Testis (tissue), 3 donors: ENCODE results near the gene AAK1. TPM values are rescaled to one million over a fixed set of nuclear protein-coding genes. Genes with fewer than 3 reads are reported as not detected.

Source experiments
- DNase-seq: peaks from one replicate; pipeline ENCODE4 v3.0.0-alpha.2; 2019
- H3K27ac ChIP-seq, 2 donors: fragments of 200-600 bp; sonication (generic); one replicate each; pipeline ENCODE4 v1.5.1; 2019
- H3K27me3 ChIP-seq: fragments of 200-600 bp; sonication (generic); one replicate; pipeline ENCODE4 v1.5.1; 2019
- H3K36me3 ChIP-seq: fragments of 200-600 bp; sonication (generic); one replicate; pipeline ENCODE4 v1.5.1; 2017; ENCODE audit warnings: low read depth; ENCODE audit errors: missing control alignments
- H3K4me1 ChIP-seq: fragments of 200-600 bp; sonication (generic); one replicate; pipeline ENCODE4 v1.5.1; 2019
- H3K4me3 ChIP-seq, 2 donors: fragments of 200-600 bp; sonication (generic); one replicate each; pipeline ENCODE4 v1.5.1; 2017 to 2019
- H3K9me3 ChIP-seq: fragments of 200-600 bp; sonication (generic); one replicate; pipeline ENCODE4 v1.5.1; 2017
- CTCF ChIP-seq, 3 experiments: fragments of 450-650 bp in 2 of 3; fragments of 200-600 bp in 1 of 3; sonication (generic) in 1 of 3; IDR thresholded peaks; one replicate each; pipeline ENCODE4 v1.5.1; 2016 to 2019; ENCODE audit warnings: antibody characterized with exemption in 3 of 3, mild to moderate bottlenecking in 2 of 3, moderate library complexity in 1 of 3
- POLR2A ChIP-seq: fragments of 450-650 bp; IDR thresholded peaks from one replicate; pipeline ENCODE4 v1.6.1; 2017; ENCODE audit warnings: antibody characterized with exemption, mild to moderate bottlenecking, moderate library complexity
- WGBS, 2 donors: methylation state at CpG; one replicate each; pipeline ENCODE4 v1.1.5; 2018; 5-methylcytosine and 5-hydroxymethylcytosine counted together
- intact Hi-C: fragments of 100-400 bp; cut with DNase I; formaldehyde crosslinking; loops from one replicate; pipeline ENCODE4 v1.15.1; 2023; ENCODE audit warnings: low total_unique reads
- polyA plus RNA-seq: library from polyadenylated mRNA; stranded (reverse); fragments of 350-450 nt; fragmentation: Illumina TruSeq; extraction: RNeasy Lipid Tissue Mini Kit (QIAGEN cat#74804); gene quantifications from one replicate; pipeline ENCODE4 v1.2.3, GENCODE V29; 2014; ENCODE audit warnings: low read depth, low replicate concordance; ENCODE audit not compliant: insufficient read depth
- total RNA-seq, 2 donors: library from RNA; depleted of rRNA; stranded (reverse); fragments of >200 nt; gene quantifications; one replicate each; pipeline ENCODE4 v1.2.3, GENCODE V29; 2016

AAK1 gene
- total and polyA plus RNA-seq, 3 donors from 2014 or later: 20.3 to 62.1 (median 47.9) TPM

GRCh38 chr2:69638630-69639029 is 4.9 kb downstream of the AAK1 start:
- H3K4me1 ChIP-seq: peaks cover 16% of the 10 kb centered on the region
- H3K36me3 ChIP-seq: no peaks in the 10 kb centered on the region
- H3K27me3 ChIP-seq: no peaks in the 10 kb centered on the region
- 97% methylated on average over 3 of the region's 3 CpGs for WGBS, 2 donors
- no peak overlapping the region for H3K27ac ChIP-seq
- DNase-seq: no peak
- H3K4me3 ChIP-seq: no peak overlapping the region
- no peaks in the 10 kb centered on the region for H3K9me3 ChIP-seq
- intact Hi-C loops: no loop called here
- TF ChIP-seq POLR2A: no peak
- no peak for TF ChIP-seq CTCF (IDR thresholded peaks at IDR 0.05)

DNA sequence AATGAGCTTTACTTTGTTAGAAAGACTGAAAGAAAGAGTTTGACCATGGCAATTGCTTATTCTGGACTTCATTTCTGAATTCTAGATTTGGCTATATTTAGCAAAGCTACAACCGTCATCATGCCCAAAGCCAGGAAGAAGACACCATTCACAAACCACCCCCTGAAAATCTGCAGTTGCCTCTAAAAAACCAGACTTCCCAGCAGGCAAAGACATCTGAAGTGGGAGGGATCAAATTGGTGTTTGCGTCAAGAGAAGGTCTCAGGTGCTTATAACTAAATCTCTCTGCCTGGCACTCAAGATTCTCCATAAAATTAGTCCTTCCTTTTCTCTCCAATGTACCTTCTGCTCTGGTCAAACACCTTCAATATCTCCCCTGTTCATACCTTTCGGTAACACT is 5.6 kb downstream of the AAK1 start:
- H3K36me3 ChIP-seq: no peaks in the 10 kb centered on the region
- no peaks in the 10 kb centered on the region for H3K9me3 ChIP-seq
- H3K27ac ChIP-seq: no peak overlapping the region
- peaks cover 16% of the 10 kb centered on the region for H3K4me1 ChIP-seq
- intact Hi-C loops: no loop called here
- WGBS, 2 donors: 89 to 95% methylated on average over 3 of the region's 3 CpGs
- no peak overlapping the region for H3K4me3 ChIP-seq
- DNase-seq: no peak
- H3K27me3 ChIP-seq: no peaks in the 10 kb centered on the region
- TF ChIP-seq CTCF (IDR thresholded peaks at IDR 0.05) (no peak), POLR2A (no peak)

DNA sequence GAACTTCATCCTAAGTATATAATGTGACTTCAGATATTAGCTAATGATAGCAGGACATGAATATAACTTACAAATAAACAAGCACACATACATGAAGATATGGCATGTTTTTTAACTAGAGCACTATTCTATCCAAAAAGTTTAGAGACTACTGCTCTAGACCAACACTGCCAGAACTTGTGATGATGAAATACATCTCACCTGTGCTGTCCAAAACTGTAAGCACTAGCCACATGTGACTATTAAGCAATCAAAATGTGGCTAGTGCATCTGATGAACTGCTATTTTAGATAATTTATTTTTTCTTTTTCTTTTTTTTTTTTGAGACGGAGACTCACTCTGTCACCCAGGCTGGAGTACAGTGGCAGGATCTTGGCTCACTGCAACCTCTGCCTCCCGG is 7.1 kb downstream of the AAK1 start:
- intact Hi-C loops: no loop called here
- H3K4me1 ChIP-seq: peaks cover 4% of the 10 kb centered on the region
- no peaks in the 10 kb centered on the region for H3K9me3 ChIP-seq
- no peak overlapping the region for H3K27ac ChIP-seq
- no peaks in the 10 kb centered on the region for H3K36me3 ChIP-seq
- DNase-seq: no peak
- no peak overlapping the region for H3K4me3 ChIP-seq
- no peak for TF ChIP-seq CTCF (IDR thresholded peaks at IDR 0.05)
- no peak for TF ChIP-seq POLR2A
- no peaks in the 10 kb centered on the region for H3K27me3 ChIP-seq
- 93 to 98% methylated on average over 2 of the region's 2 CpGs for WGBS, 2 donors

- Histone ChIP-seq H3K9me3 (no peaks in the 10 kb centered on the region), H3K27ac (no peak overlapping the region), H3K36me3 (no peaks in the 10 kb centered on the region), H3K27me3 (no peaks in the 10 kb centered on the region), H3K4me1 (no peaks in the 10 kb centered on the region), H3K4me3 (no peak overlapping the region)
- TF ChIP-seq POLR2A (no peak), CTCF (IDR thresholded peaks at IDR 0.05) (no peak)
- 90 to 91% methylated on average over 3 of the region's 3 CpGs for WGBS, 2 donors
- intact Hi-C loops: no loop called here
- no peak for DNase-seq
These were observed 8.1 kb downstream of the AAK1 start for GRCh38 chr2:69635432-69635831.

- H3K4me1 ChIP-seq: no peaks in the 10 kb centered on the region
- intact Hi-C loops: no loop called here
- no peaks in the 10 kb centered on the region for H3K9me3 ChIP-seq
- H3K4me3 ChIP-seq: no peak overlapping the region
- DNase-seq: no peak
- no peaks in the 10 kb centered on the region for H3K36me3 ChIP-seq
- no peak for TF ChIP-seq POLR2A
- TF ChIP-seq CTCF (IDR thresholded peaks at IDR 0.05): no peak
- H3K27ac ChIP-seq: no peak overlapping the region
- WGBS, 2 donors: 90 to 91% methylated on average over 4 of the region's 4 CpGs
- H3K27me3 ChIP-seq: no peaks in the 10 kb centered on the region
These were observed 9.2 kb downstream of the AAK1 start for GRCh38 chr2:69634196-69634821.
